MCF 10A (cell line): ENCODE measurements around the gene NSD1. TPM values are rescaled to one million over a fixed set of nuclear protein-coding genes. Genes with fewer than 3 reads are reported as not detected.
A peak's percentile ranks its signal among the peaks of the same experiment; 100 is the strongest.

Experiments
- BruUV-seq: library from RNA; stranded (reverse); fragments of 400-500 nt; replicated peaks from 2 replicates; lab custom pipeline; 2021; lab: Mats Ljungman, UMichigan
- CTCF ChIA-PET: fragments of 300-600 bp; sonication (Branson Sonifier 250); formaldehyde crosslinking; extraction: SDS; loops from one replicate; lab custom pipeline; 2021; ENCODE audit warnings: antibody characterized with exemption, inconsistent platforms; lab: Yijun Ruan, JAX
- POLR2A ChIA-PET: fragments of 300-600, 350-650 bp; sonication (Branson Sonifier 250); formaldehyde crosslinking; extraction: SDS; loops from one replicate; lab custom pipeline; 2020; ENCODE audit warnings: antibody characterized with exemption, inconsistent platforms; lab: Yijun Ruan, JAX
- DNase-seq: peaks from one replicate; pipeline ENCODE4 v3.0.0-alpha.2; 2018; ENCODE audit not compliant: unreplicated experiment
- H3K27ac Mint-ChIP-seq: one replicate; pipeline ENCODE4 v1.8.0; 2022; ENCODE audit warnings: mild to moderate bottlenecking, low read depth, mixed read lengths; ENCODE audit not compliant: unreplicated experiment
- H3K27me3 Mint-ChIP-seq: one replicate; pipeline ENCODE4 v1.8.0; 2022; ENCODE audit warnings: mixed read lengths; ENCODE audit not compliant: insufficient read depth, unreplicated experiment
- H3K36me3 Mint-ChIP-seq: one replicate; pipeline ENCODE4 v1.8.0; 2022; ENCODE audit warnings: mild to moderate bottlenecking, moderate library complexity, mixed read lengths; ENCODE audit not compliant: insufficient read depth, unreplicated experiment
- H3K4me1 Mint-ChIP-seq: one replicate; pipeline ENCODE4 v1.8.0; 2022; ENCODE audit warnings: mixed read lengths; ENCODE audit not compliant: insufficient read depth, unreplicated experiment
- H3K4me3 Mint-ChIP-seq: one replicate; pipeline ENCODE4 v1.8.0; 2022; ENCODE audit warnings: mild to moderate bottlenecking, moderate library complexity, mixed read lengths; ENCODE audit not compliant: unreplicated experiment
- H3K9me3 Mint-ChIP-seq: one replicate; pipeline ENCODE4 v1.8.0; 2022; ENCODE audit warnings: mixed read lengths; ENCODE audit not compliant: unreplicated experiment
- intact Hi-C: fragments of 100-400 bp; cut with micrococcal nuclease; formaldehyde crosslinking; loops from 2 replicates; pipeline ENCODE4 v1.14.1; 2022
- total RNA-seq: library from RNA; stranded (reverse); gene quantifications from 2 replicates; pipeline ENCODE4 v1.2.3, GENCODE V29; 2022
- TF ChIP-seq, protein P1 (sequence below): fragments of 200-600 bp; IDR thresholded peaks from one replicate; pipeline ENCODE4 v1.8.0; 2022; ENCODE audit warnings: antibody characterized with exemption, mild to moderate bottlenecking; ENCODE audit not compliant: unreplicated experiment

Gene NSD1
- total RNA-seq, 1 experiment from 2014 or later, result 110 TPM

DNA sequence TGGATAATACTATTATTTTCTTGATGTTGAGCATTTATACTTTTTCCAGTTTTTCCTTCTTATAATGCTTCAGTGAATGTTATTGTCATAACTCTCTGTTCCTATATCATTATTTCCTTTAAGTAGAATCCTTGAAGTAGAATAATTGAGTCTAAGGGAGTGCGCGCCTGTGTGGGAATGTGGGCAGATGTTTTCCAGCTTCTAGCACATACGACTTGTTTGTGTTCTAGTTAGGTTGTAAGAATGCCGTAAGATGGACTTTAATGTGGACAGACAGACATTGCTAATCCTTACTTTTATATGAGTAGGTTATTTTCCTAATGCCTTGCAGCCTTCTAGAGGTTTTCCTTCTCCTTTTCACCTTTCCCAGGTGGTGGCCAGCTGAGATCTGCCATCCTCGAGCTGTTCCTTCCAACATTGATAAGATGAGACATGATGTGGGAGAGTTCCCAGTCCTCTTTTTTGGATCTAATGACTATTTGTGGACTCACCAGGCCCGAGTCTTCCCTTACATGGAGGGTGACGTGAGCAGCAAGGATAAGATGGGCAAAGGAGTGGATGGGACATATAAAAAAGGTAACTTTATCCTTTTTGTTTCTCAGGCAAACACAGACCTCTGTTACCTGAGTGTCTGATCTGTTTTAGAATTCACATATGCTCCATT lies 135.8 kb downstream of the NSD1 start:
- H3K36me3 Mint-ChIP-seq, result peaks cover 99% of the 10 kb centered on the region
- no peak overlapping the region for H3K4me3 Mint-ChIP-seq
- intact Hi-C loops, result no loop called here
- no peaks in the 10 kb centered on the region for H3K9me3 Mint-ChIP-seq
- no peak for DNase-seq
- TF ChIP-seq, protein P1, sequence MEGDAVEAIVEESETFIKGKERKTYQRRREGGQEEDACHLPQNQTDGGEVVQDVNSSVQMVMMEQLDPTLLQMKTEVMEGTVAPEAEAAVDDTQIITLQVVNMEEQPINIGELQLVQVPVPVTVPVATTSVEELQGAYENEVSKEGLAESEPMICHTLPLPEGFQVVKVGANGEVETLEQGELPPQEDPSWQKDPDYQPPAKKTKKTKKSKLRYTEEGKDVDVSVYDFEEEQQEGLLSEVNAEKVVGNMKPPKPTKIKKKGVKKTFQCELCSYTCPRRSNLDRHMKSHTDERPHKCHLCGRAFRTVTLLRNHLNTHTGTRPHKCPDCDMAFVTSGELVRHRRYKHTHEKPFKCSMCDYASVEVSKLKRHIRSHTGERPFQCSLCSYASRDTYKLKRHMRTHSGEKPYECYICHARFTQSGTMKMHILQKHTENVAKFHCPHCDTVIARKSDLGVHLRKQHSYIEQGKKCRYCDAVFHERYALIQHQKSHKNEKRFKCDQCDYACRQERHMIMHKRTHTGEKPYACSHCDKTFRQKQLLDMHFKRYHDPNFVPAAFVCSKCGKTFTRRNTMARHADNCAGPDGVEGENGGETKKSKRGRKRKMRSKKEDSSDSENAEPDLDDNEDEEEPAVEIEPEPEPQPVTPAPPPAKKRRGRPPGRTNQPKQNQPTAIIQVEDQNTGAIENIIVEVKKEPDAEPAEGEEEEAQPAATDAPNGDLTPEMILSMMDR, result no peak
- peak overlapping the region; percentile 50 for H3K27ac Mint-ChIP-seq
- H3K4me1 Mint-ChIP-seq, result peaks cover 17% of the 10 kb centered on the region
- no peaks in the 10 kb centered on the region for H3K27me3 Mint-ChIP-seq
- ChIA-PET CTCF (interaction anchor here (0.7 to 3.2 kb wide), 7 partner anchors 16 to 232 kb away, joined by 3 to 23 read pairs (median 5); no protein-coding TSS in a partner anchor), POLR2A (interaction anchor here (0.7 to 2.0 kb wide), 12 partner anchors 10 to 86 kb away, joined by 3 to 12 read pairs (median 4); partner anchors contain the start of genes PRELID1 and RAB24)
- no TSS peak for BruUV-seq

DNA sequence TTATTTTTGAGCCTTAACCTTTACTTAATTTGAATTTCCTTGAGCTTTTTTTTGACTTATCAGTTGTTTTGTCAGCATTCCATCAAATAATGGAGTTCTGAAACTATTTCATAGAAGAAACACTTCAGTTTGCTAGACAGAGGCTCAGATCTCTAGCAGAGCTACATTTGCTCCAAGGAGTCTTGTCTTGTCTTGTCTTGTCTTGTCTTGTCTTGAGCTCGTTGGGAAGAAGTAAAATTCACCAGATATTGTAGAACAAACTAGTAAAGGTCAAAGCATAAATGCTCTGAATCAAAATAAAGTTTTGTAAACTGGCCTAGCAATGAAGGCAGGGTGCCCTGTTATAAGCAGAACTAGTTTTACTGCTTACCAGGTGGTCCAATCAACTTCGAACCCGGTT lies 136.4 kb downstream of the NSD1 start:
- H3K36me3 Mint-ChIP-seq, result peaks cover 99% of the 10 kb centered on the region
- TF ChIP-seq, protein P1, result no peak
- peak; percentile 27 for DNase-seq
- ChIA-PET CTCF (interaction anchor here (0.7 to 3.2 kb wide), 7 partner anchors 9 to 231 kb away, joined by 3 to 23 read pairs (median 5); no protein-coding TSS in a partner anchor), POLR2A (interaction anchor here (0.7 to 2.0 kb wide), 12 partner anchors 9 to 86 kb away, joined by 3 to 12 read pairs (median 4); partner anchors contain the start of genes PRELID1 and RAB24)
- no peaks in the 10 kb centered on the region for H3K27me3 Mint-ChIP-seq
- peaks cover 17% of the 10 kb centered on the region for H3K4me1 Mint-ChIP-seq
- intact Hi-C loops, result no loop called here
- no TSS peak for BruUV-seq
- no peaks in the 10 kb centered on the region for H3K9me3 Mint-ChIP-seq
- H3K4me3 Mint-ChIP-seq, result no peak overlapping the region
- peak overlapping the region; percentile 50 for H3K27ac Mint-ChIP-seq

DNA sequence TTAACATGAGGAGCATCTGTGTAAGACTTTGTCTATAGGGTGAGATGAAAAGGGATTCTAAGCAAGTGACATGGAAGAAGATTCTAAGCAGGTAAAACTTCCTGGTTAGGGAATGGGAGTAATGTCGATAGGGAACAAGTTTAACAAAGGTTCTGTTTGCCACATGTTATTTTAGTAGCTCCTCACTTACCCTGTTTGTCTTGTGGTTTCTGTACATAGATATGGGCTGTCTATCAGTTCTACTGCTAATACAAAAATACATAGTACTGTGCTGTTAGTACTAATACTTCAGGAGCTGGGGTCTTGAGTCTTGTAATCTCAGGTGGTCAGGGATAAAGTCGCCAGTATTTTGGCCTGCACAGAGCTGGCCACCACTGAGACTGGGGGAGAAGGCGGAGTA lies 137.1 kb downstream of the NSD1 start:
- no peak overlapping the region for H3K4me3 Mint-ChIP-seq
- TF ChIP-seq, protein P1, result no peak
- CTCF ChIA-PET, result interaction anchor here (0.8 to 3.2 kb wide), 8 partner anchors 8 to 157 kb away, joined by 3 to 23 read pairs (median 4); no protein-coding TSS in a partner anchor
- H3K36me3 Mint-ChIP-seq, result peaks cover 99% of the 10 kb centered on the region
- H3K27ac Mint-ChIP-seq, result peak overlapping the region; percentile 50
- H3K27me3 Mint-ChIP-seq, result no peaks in the 10 kb centered on the region
- peaks cover 17% of the 10 kb centered on the region for H3K4me1 Mint-ChIP-seq
- DNase-seq, result no peak
- POLR2A ChIA-PET, result interaction anchor here (0.9 to 2.0 kb wide), 10 partner anchors 9 to 185 kb away, joined by 3 to 12 read pairs (median 4); partner anchors contain the start of genes PRELID1 and RAB24
- intact Hi-C loops, result no loop called here
- BruUV-seq, result no TSS peak
- H3K9me3 Mint-ChIP-seq, result no peaks in the 10 kb centered on the region

DNA sequence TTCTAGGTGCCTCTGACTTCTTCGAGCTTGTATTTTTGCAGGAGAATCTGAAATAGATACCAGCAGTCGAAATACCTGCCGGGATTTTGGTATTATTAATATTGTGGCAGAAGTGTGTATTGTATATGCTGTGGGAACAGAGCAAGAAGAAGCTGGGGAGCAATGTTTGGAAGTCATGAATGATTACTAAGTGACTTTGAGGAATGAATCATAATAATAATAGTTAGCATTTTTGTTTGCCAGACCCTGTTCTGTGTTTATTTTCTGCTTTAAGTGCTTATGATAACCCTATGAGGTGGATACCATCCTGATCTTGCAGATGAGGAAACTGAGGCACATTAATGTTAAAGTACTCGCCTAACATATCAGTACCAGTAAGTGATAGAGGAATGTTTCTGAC lies 137.5 kb downstream of the NSD1 start:
- Mint-ChIP-seq H3K4me1 (peaks cover 17% of the 10 kb centered on the region), H3K27me3 (no peaks in the 10 kb centered on the region), H3K9me3 (no peaks in the 10 kb centered on the region), H3K36me3 (peaks cover 99% of the 10 kb centered on the region), H3K27ac (peak overlapping the region; percentile 50), H3K4me3 (no peak overlapping the region)
- DNase-seq, result no peak
- ChIA-PET CTCF (interaction anchor here (0.8 to 3.2 kb wide), 7 partner anchors 9 to 158 kb away, joined by 3 to 23 read pairs (median 3); no protein-coding TSS in a partner anchor), POLR2A (interaction anchor here (0.9 to 2.0 kb wide), 8 partner anchors 11 to 184 kb away, joined by 3 to 12 read pairs (median 4); partner anchors contain the start of genes PRELID1 and RAB24)
- intact Hi-C loops, result no loop called here
- TF ChIP-seq, protein P1, result no peak
- BruUV-seq, result no TSS peak
